Measurements from ENCODE around the gene SEC61A2.

GRCh38 chr10:12103802-12104201, 25.7 kb upstream of the SEC61A2 start:
- TF ChIP-seq POLR2A (IDR thresholded peaks at IDR 0.05) (no peak), POLR2AphosphoS5 (IDR thresholded peaks at IDR 0.05; ENCODE audit: insufficient read depth in 1 of 2, low read depth in 1 of 2) (no peak)
